ENCODE results near the gene TMUB2.

DNA sequence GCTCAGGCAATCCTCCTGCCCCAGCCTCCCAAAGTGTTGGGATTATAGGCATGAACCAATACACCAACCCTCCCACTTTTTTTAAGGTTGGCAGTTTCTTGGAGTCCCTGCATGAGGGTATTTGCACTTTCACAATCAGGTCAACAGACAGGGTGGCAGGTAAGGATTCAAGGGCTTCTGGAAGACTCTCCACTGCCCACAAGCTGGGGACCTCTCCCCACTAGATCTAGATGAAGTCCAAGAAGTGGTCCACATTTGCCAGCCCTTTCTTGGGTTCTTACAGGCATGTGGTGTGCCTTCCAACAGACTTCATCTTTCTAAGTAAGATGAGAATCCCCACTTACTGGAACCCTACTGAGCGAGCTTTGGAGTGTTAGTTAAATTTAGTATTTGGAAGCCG, 12.3 kb upstream of the TMUB2 start:
- TF ChIP-seq, protein P1, sequence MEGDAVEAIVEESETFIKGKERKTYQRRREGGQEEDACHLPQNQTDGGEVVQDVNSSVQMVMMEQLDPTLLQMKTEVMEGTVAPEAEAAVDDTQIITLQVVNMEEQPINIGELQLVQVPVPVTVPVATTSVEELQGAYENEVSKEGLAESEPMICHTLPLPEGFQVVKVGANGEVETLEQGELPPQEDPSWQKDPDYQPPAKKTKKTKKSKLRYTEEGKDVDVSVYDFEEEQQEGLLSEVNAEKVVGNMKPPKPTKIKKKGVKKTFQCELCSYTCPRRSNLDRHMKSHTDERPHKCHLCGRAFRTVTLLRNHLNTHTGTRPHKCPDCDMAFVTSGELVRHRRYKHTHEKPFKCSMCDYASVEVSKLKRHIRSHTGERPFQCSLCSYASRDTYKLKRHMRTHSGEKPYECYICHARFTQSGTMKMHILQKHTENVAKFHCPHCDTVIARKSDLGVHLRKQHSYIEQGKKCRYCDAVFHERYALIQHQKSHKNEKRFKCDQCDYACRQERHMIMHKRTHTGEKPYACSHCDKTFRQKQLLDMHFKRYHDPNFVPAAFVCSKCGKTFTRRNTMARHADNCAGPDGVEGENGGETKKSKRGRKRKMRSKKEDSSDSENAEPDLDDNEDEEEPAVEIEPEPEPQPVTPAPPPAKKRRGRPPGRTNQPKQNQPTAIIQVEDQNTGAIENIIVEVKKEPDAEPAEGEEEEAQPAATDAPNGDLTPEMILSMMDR (IDR thresholded peaks at IDR 0.05 in 8 of 11, conservative IDR thresholded peaks at IDR 0.05 in 3 of 11), result no peak
- TF ChIP-seq POLR2A (IDR thresholded peaks at IDR 0.05) (no peak), POLR2AphosphoS5 (IDR thresholded peaks at IDR 0.05) (no peak)

Data from spleen (tissue), 7 donors.